Stimulated activated CD4-positive, alpha-beta T cell treated with anti-CD3 and anti-CD28 coated beads, Interleukin-12 subunit alpha, Interleukin-12 subunit beta, amount 100 ng/mL, for 24 hours (primary cell): ENCODE results near the gene FBXO15.

Experiments used
- DNase-seq, 2 experiments: peaks; one replicate each; pipeline ENCODE4 v3.0.0-alpha.2; 2020; ENCODE audit warnings: low read depth in 2 of 2

Gene FBXO15

GRCh38 chr18:74153793-74154192 lies 6.2 kb upstream of the FBXO15 start:
- DNase-seq = no peak

GRCh38 chr18:74153377-74153776 lies 5.7 kb upstream of the FBXO15 start:
- DNase-seq = no peak

GRCh38 chr18:74152857-74153256 lies 5.2 kb upstream of the FBXO15 start:
- DNase-seq = no peak

GRCh38 chr18:74152270-74152669 lies 4.6 kb upstream of the FBXO15 start:
- DNase-seq = no peak

- DNase-seq = no peak
Observed at GRCh38 chr18:74149878-74150277, 2.2 kb upstream of the FBXO15 start.

DNA sequence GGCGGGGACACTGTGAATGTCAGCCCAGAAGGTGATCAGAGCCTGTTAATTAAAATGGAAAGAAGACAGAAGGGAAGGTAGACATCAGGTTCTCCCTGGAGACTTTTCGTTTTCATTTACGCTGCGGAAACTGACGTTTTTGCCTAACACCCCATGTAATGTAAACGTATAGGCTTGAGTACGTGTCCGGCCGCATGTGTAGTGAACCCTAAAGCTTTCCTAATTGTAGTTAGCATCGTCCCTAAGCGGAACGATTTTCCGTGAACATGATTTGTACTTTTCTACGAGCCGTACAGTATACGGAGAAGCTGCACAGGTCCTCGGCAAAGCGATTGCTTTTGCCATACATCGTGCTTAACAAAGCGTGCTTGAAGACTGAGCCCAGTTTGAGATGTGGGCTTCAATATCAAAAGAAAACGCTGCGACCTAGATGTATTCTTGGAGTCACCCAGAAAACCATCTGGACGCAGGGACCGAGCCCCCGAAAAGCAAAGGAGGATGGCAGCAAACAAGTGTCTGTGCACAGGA lies 973 bp upstream of the FBXO15 start:
- DNase-seq = no peak

- no peak for DNase-seq
Observed at GRCh38 chr18:74147491-74147778, 199 bp downstream of the FBXO15 start.

DNA sequence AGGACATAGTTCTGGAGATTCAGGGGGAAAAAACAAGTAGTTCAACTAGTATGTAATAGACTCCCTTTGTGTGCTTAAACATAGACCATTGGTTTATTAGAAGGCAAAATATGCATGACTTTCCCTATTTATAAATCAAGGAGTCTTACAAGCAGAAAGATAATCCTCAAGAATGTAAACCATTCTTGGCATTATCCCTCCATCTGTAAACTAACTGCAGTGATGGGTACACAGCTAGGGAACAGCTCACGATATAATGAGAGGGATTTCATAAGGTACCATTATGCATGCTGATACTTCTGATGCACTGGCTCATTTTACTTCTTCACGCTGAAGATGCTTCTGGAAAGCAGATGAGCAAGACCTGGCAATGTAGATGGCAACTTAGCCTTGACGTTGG lies 878 bp downstream of the FBXO15 start:
- DNase-seq = no peak

DNA sequence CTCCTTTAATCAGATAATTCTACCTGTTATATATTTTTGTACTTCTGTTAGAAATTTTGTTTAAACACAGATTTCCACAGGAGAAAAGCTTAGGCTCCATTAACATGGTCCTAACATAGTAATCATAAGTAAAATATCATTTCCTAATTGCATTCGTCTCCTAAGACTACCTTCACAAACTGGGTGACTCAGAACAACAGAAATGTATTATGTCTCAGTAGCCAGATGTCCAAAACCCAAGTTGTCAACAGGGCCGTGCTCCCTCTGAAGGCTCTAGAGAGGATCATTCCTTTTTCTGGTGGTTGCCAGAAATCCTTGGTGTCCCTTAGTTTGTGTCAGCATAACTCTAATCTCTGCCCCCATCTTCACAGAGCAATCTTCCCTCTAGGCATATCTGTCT lies 5.4 kb downstream of the FBXO15 start:
- no peak for DNase-seq

DNA sequence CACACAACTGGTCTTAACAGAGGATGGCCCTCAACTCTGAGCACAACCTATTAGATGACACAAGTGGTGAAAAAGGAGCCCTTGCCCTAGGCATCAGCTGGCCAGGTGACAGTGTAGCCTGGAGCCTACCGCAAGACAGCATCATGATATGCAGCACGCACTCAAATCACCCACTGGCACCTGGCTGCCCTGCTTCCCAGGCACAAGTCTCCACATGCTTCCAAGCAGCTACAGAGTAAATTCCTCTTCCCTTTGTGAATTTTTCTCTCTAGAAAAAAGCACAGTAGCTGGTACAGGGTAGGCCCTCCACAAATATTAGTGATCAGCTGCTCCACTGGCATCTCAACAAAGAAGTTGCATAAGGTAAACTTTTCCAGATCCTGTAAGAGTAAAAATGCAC lies 6.0 kb downstream of the FBXO15 start:
- no peak for DNase-seq

GRCh38 chr18:74140582-74140981 lies 7.1 kb downstream of the FBXO15 start:
- no peak for DNase-seq

- DNase-seq = peak in 1 of 2 experiments; percentile 39
Observed at GRCh38 chr18:74139888-74140287, 7.7 kb downstream of the FBXO15 start.

DNA sequence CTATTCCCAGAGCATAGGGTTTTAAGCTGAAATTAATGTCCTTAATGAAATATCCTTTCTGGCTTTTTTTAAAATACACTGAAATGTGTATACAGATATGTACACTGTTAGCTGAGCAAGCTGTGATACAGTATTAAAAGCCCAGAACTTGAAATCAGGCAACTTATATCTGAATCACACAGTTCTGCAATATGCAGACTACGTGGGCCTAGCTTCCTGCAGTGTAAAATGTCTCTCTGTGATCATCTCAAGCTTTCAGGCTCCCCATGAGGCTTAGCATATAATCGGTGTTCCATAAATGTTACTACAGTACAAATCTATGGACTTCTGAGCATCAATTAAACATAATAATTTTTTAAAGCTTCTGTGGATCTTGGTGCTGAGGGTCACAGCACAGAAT lies 8.2 kb downstream of the FBXO15 start:
- DNase-seq = no peak

DNA sequence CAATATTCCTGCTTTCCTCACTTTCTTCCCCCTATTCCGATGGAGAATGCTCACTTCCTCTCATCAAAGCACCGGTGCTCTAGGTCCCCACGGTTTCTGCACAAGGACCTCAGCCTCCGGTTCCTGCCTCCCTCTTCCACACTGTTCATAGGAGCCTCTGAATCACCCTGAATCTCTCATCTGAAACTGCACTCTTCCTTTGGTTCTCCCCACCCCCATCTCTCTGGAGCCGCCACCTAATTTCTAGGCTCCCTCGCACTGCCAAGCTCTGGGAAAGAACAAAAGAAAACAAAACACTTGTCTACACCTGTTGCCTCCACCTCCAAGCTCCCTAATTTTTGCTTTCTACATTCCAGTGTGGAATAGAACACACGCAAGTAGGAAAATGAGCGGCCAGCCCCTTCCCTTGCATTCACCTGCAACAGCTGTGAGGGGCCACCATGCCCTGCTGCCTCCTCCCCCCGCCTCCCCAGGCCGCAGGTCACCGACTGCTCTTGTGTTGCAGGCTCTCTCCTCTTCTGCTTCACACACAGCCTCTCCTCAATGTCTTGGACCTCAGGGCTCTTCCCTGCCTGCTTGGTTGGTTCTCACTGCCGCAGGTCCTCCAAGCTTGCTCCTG lies 9.6 kb downstream of the FBXO15 start:
- peak in 1 of 2 experiments; percentile 8 for DNase-seq

- DNase-seq = no peak
Observed at GRCh38 chr18:74132201-74132600, 15.4 kb downstream of the FBXO15 start.

GRCh38 chr18:74131124-74131523 lies 16.5 kb downstream of the FBXO15 start:
- no peak for DNase-seq

GRCh38 chr18:74128159-74128558 lies 19.5 kb downstream of the FBXO15 start:
- no peak for DNase-seq

DNA sequence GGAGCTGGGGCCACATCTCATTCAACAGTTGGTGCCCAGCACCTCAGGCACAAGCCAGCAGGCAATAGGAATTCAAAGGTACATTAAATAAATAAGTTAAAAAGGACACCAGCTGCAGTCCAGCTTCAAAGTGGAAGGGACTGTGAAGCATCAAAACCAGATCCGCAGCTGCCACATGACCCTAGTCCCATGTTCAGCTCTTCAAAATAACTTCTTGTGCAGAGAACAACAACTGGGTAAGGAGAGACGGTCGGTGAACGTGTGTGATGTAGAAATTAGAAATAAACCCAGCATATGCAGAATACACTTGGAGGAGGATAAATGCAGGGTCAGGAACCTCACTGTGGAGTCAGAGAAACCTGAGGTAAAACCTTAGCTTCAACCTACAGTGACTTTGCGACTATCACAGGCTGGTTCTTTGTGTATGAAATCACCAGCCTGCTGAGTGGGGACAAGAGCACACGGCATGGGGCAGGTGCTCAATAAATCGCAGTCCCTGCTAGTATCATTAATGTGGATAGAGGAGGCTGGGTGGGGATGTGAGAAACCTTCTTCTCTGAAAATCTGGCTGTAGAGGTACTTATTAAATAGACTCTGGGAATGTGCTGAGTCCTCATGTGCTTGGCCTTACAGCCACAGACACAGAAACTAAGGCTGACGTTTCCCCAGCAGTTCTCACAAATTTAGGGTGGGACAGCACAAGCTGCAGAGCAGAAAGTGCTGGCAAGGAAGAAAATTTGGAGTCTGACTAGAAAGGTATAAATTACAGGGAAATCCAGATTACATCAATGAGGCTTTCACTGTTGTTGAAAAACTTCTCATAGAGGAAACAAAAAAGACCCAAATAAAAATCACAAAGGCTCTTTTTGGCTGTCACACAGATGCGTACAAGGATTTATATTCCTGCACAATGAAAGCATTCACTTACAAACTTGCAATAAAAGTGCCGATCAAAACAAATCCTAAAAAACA lies 20.7 kb downstream of the FBXO15 start:
- no peak for DNase-seq

- no peak for DNase-seq
Observed at GRCh38 chr18:74124642-74125041, 23.0 kb downstream of the FBXO15 start.

GRCh38 chr18:74123200-74123599 lies 24.4 kb downstream of the FBXO15 start:
- no peak for DNase-seq

DNA sequence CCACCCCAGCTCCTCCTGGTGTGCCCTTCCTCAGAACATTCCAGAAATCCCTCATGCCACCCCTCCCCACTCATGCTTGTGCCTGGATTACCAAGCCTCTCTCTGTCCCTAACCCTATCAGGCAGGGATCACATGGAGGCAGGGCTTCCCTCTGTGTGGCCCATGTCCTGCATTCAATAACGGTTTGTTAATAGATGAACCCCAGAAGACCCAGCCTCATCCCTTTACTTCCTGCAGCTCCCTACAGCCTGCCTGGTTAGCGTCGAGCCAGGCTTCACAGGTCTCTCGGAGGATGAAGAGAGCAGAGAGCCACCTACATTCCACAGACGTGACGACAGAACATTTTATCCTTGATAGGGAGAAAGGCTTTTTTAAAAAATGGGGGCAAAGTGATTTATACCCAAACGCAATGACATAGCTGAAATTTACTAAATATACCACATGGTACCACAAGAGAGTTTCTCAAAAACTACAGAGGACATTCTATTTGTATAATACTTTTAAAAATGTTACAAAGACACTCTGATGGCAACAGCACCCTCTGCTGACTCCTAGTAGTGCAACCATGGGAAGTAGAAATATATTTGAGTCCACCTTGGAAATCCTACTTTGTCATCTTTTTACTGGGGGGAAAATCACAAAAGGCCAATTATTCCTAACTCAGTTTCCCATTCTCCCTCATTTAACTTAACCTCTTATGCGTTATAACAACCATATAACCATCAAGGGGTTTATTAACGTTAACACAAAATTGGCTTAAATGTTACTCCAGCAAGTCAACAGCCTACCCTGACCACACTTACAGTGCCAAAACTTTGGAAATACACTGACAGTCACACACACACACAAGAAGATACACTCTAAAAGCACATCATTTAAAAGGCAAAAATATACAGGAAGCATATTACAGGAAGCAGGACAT lies 30.7 kb downstream of the FBXO15 start:
- no peak for DNase-seq

GRCh38 chr18:74115046-74115445 lies 32.6 kb downstream of the FBXO15 start:
- DNase-seq = no peak
